Measurements from ENCODE around the gene ST6GALNAC4.

DNA sequence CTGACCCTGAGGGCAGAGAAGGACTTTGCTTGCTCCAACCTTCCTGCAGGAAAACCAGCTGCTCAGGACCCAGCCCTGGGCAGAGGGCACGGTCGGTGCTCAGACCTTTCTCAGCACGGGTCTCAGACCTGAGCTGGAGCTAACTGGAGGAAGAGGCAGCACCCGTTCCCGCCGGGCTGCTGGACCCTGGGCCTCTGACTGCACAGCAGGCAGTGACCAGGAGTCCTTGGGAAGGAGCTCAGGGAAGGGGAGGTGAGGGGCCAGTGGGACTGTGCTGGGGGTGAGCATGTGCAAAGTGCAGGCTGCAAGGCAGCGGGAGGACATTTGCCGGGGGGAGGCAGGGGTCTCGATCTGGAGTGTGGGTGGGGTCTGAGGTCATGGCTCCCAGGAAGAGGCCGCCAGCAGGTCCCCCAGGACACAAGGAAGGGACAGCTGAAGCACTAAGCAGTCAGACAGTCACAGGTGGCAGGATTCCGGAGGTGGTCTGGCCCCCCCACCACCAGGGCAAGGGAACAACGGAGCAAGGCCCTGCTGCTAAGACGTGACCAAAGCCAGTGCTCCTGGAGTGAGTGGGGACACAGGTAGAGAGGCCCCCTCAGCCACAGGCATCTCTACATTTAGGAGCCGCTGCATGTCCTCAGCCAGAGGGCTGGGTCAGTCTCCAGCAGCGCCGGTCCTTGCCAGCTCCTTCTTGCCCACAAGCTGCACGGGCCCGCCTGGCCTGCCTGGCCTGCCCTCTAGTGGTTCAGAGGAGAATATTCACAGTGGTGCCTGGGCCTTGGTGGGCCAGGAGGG lies 25.6 kb upstream of the ST6GALNAC4 start:
- peak; percentile 91 for TF ChIP-seq CTCF (conservative IDR thresholded peaks at IDR 0.05; ENCODE audit: low read length)
- TF ChIP-seq EZH2phosphoT487 (IDR thresholded peaks at IDR 0.05; ENCODE audit: borderline replicate concordance, low read depth, low read length) = no peak

Data from OCI-LY7 (cell line).